Embryonic facial prominence (tissue), 1 donor: ENCODE measurements around the gene SKIC8.

Experiments used
- DNase-seq: peaks from one replicate; pipeline ENCODE4 v3.0.0-alpha.2; 2016; ENCODE audit errors: extremely low spot score

The SKIC8 gene

DNA sequence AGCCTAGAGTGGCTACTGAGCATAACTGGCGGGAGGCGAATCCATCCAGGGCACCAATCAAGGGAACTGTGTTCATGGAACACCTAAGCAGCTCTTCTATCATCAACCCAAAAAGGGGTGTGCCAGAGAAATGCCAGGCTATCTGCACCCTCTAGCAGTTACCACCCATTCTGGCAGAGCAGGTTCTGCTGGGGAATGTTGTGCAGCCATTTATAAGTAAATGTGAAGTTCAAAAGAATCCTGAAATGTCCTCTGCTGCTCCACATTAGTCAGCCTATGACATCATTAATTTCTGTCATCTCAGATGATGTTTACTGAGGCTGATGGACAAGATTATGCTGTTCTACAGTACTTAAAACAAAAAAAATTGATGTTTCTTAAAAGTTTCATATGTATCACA lies 7.7 kb downstream of the SKIC8 start:
- DNase-seq = no peak

- no peak for DNase-seq
These were observed 8.4 kb downstream of the SKIC8 start for GRCh38 chr15:78291052-78291451.

DNA sequence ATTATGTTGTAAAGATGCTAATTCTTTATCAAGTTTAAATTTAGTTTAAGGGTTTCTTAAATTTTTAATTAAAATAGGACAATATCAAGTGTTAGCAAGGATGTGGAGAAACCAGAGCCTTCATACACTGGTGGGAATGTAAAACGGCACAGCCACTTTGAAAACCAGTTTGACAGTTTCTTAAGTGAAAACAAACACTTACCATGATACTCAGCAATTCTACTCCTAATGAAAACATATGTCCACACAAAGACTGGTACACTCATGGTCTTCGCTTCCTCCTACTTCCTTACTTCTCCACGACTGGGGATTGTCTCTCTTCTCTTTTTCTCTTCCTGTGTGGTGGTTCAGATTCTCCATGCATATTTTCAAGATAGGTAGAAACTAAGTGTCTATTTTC lies 9.2 kb downstream of the SKIC8 start:
- no peak for DNase-seq

DNA sequence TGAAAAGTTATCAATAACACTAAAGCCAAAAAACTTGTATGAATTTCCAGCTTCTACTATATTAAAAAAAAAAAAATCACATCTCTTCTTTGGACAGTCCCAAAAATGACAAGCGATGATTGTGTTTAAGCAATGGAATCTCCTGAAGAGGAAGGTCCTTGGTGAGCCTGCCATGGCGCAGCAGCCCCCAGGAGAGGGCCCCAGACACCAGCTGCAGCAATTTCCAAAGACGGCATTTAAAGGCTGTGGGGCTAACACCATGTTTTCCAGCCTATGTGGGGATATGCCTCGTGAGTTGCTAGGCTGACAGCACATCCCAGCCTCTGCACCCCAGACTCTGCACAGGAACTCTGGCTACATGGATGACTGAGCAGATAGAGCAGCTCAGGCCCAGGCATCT lies 14.7 kb downstream of the SKIC8 start:
- DNase-seq = no peak

- DNase-seq = no peak
These were observed 17.1 kb downstream of the SKIC8 start for GRCh38 chr15:78282324-78282723.

DNA sequence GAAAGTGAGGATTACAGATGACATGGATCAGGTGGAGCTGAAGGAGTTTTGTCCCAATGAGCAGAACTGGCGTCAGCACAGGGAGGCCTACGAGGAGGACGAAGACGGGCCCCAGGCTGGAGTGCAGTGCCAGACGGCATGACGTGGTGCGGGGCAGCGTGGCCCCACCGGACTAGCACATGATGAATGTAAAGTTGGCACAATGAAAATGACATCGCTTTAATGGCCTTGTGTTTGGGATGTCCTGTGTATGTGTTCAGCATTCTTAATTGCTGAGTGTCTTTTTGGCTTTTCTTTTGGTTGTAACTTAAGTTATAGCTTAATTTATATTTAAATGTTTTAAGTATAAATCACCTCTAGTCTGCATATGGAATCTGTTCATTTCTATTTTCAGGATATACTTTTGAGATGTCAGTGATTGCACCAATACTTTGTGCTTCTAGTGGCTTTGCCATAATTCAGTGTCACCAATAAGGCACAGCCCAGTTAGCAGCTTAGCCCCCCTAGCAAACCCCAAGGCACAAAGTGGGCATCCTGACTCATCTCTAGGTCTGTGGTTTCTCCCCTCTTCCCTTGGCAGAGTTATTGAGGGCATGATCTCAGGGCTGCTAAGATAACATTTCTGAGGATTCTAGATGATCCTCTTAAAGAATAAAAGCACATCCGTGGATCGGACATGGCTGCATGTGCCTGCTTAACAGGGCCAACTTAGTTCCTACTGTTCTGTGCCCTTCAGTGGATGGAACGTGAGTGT lies 18.9 kb downstream of the SKIC8 start:
- DNase-seq = no peak

- DNase-seq = no peak
These were observed 23.1 kb downstream of the SKIC8 start for GRCh38 chr15:78276064-78276943.

GRCh38 chr15:78274994-78275393 lies 24.4 kb downstream of the SKIC8 start:
- no peak for DNase-seq

DNA sequence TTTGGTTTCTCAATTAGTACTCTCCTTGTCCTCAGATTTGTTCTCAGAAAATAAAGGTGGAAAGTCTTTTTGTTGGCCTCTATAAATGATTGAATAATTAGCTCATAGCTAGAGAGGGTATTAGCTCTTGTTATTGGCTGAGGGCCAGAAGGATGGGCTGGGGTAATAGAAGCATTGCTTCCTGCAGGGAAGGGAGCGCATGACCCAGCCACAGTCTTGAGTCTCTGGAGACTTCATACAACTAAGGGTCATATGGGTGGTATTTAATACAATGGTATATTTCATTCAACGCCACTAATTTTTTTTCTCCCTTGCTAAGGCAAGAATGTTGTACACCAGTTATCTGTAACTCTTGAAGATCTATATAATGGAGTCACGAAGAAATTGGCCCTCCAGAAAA lies 26.6 kb downstream of the SKIC8 start:
- DNase-seq = no peak

- no peak for DNase-seq
These were observed 27.1 kb downstream of the SKIC8 start for GRCh38 chr15:78272316-78272715.

DNA sequence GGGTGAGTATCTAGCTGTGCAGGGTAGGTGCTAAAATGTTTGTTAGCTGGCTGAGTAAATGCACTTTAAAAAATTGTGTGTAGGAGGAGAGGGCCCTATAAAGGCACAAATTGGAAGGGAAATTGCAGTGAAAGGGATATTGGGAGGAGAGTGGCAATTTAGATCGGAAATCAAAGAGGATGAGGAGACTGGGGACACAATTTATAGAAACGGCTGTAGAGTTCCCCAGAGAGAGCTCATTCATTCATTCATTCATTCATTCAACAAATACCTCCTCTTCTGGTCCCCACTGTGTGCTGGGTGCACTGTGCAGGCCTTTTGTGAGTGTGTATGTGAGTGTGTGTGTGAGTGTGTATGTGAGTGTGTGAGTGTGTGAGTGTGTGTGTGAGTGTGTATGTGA lies 32.6 kb downstream of the SKIC8 start:
- DNase-seq = no peak

- no peak for DNase-seq
These were observed 33.2 kb downstream of the SKIC8 start for GRCh38 chr15:78266229-78266628.

- no peak for DNase-seq
These were observed 33.6 kb downstream of the SKIC8 start for GRCh38 chr15:78265752-78266224.

DNA sequence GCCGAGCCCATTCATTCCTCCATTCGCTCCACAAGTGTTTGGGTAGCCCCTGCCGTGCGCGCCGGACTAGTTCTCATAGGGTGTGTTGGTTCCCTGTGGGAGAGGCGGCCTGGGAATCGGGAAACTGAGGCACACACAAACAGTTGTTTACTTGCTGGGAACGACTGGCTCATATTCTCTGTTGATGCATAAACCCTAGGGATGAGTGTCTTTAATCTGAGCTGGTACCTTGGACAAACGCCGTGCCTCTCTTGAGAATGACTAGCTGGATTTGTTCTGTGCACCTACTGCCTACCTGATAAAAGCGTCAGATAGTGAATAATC lies 34.3 kb downstream of the SKIC8 start:
- DNase-seq = no peak

DNA sequence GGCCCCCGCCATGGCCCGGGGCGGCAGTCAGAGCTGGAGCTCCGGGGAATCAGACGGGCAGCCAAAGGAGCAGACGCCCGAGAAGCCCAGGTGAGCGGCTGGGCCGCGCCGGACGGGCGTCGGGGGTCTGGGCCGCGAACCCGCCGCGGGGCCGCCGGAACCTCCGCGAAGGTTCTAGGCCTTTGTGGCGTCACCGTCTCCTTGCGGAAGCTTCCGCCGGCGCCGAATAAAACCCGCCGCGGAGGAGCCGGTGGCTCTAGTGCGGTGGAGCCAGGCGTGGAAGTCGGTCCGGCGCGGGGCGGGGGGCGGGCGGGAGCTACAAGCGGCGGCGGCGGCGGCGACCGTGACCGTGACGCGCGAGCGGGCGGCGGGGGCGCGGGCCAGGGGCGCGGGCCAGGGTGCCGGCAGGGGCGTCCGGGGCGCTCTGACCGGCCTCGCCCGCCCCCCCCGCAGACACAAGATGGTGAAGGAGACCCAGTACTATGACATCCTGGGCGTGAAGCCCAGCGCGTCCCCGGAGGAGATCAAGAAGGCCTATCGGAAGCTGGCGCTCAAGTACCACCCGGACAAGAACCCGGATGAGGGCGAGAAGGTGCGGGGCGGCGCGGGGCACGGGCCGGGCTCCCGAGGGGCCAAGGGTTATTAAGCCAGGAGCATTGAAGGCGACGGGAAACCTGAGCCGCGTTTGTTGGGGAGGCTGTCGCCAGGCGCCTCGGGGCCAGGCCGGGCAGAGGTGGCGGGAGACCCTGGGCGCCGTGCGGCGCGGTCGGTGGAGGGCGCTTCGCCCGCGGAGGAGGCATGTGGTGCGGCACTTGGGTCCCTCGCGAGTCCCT lies 34.9 kb downstream of the SKIC8 start, which contains the start of gene DNAJA4:
TSS of gene DNAJA4 (plus strand) at position 259 of the 833 bp plus-strand sequence. CDS start at position 461, 202 bp downstream.
- DNase-seq = no peak

- DNase-seq = no peak
These were observed 35.5 kb downstream of the SKIC8 start for GRCh38 chr15:78263907-78264303.

- no peak for DNase-seq
These were observed 36.0 kb downstream of the SKIC8 start for GRCh38 chr15:78263351-78263781.

- no peak for DNase-seq
These were observed 38.3 kb downstream of the SKIC8 start for GRCh38 chr15:78261062-78261461.

DNA sequence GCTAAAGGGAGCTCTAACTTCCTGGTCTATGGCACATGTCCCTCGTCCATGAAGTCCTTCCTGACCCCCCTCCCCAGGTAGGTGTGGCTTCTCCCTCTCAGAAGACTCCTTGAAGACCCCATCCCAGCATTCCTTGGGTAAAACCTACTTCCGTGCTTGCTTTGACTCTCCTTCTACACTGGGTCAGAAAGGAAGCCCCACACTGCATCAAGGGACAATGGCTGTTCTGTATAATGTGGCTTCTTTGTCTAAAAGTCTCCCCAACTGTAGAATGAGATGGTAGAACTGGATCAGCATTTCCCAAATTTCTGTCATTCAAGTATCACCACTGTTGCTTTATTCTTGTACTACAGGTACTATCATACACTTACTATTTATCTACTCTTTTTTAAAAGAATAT lies 38.9 kb downstream of the SKIC8 start:
- DNase-seq = no peak

GRCh38 chr15:78259232-78259631 lies 40.2 kb downstream of the SKIC8 start:
- DNase-seq = no peak

GRCh38 chr15:78257681-78258080 lies 41.7 kb downstream of the SKIC8 start:
- DNase-seq = no peak

DNA sequence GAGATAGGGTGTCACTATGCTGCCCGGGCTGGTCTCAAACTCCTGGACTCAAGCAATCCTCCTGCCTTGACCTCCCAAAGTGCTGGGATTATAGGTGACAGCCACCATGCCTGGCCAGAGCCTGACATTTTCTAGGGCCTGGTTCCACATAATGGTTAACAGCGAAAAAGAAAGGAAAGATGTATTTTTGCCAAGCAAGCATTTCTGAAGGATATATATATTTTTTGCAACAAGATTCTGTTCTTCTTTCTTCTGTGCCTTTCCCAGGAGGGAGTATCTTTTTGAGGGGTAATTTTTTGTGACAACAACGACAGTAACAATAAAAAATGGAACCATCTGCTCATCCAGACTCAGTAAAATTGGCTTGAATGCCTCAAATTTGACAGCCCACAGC lies 43.4 kb downstream of the SKIC8 start:
- no peak for DNase-seq
